ENCODE results near the gene PROCA1.
"Not testable (repeated sequence)": the region's sequence is repeated elsewhere in the genome, so short reads cannot be mapped to it uniquely, and the experiment has no call there.

The PROCA1 gene

DNA sequence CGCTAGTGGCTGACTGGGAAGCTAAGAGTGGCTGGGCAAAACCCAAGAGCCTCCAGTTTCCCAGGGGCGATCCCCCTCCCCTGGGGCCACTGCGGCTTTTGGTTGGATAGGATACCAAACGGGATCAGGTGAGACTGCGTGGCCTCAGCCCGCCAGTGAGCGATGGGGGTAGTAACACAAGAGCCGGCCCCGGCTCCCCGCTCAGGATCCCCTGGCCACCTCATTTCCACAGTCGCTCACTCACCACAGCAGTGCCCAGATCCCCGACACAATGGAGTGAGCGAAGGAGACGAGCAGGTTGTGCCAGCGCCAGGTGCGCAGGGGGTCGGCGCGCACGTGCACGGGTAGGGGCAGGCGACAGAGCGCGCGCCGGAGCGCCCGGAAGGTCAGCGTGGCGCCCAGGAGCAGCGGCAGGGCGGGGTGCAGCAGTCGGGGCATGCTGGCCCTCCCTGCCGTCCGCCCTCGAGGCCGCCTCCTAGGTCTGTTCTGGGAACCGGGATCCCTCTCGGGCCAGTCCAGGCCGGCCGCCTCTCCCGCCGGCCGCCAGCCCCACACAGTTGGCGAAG, 14.1 kb upstream of the PROCA1 start:
- no peak for DNase-seq

- DNase-seq, result peak in 1 of 2 donors; percentile 10
Observed at GRCh38 chr17:28725166-28725659, 13.5 kb upstream of the PROCA1 start.

DNA sequence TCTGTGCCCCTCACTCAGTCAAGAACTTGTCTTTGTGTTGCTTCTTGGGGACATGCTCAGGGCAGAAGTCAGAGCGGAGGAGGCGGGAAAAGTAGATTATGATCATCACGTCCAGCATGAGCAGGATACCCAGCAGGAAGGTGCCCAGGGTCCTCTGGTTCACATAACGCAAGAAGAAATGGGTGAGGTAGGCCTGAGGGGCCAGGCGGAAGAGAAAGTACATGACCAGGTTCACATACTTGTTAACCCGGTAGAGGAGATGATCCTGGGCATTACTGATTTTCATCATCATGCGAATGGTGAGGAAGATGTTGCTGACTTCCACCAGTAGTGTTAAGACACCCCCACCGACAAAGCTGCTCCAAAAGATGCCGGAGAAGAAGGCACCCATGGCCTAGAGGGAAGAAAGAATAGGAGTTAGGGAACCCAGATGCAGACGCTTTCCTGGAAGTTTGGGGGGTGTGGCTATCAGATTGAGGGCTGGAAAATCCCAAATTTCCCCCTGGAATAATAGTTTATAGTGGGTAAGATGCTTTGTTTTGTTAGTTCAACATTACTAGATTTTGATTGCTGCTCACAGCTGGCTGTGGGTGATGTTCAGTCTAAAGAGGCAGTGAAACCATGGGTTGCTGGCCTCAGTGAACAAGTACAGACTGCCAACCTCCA, 12.9 kb upstream of the PROCA1 start:
- DNase-seq, result no peak

- DNase-seq, result not testable (repeated sequence)
Observed at GRCh38 chr17:28723836-28724499, 12.3 kb upstream of the PROCA1 start.

- DNase-seq, result no peak
Observed at GRCh38 chr17:28723159-28723835, 11.6 kb upstream of the PROCA1 start.

GRCh38 chr17:28722417-28723158, 10.9 kb upstream of the PROCA1 start:
- DNase-seq, result no peak

GRCh38 chr17:28720997-28721329, 9.3 kb upstream of the PROCA1 start:
- not testable (repeated sequence) for DNase-seq

- DNase-seq, result no peak
Observed at GRCh38 chr17:28720247-28720996, 8.7 kb upstream of the PROCA1 start.

DNA sequence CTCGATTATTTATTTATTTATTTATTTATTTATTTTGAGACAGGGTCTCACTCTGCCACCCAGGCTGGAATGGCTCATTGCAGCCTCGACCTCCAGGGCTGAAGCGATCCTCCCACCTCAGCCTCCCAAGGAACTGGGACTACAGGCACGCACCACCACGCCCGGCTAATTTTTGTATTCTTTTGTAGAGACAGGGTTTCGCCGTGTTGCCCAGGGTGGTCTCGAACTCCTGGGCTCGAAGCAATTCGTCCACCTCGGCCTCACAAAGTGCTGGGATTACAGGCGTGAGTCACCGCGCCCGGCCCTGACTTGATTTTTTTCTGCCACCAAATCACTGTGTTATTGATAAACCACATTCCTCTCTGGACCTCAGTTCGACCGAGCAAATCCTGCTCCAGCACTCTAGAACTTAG, 7.3 kb upstream of the PROCA1 start:
- DNase-seq, result no peak

GRCh38 chr17:28718333-28719020, 6.8 kb upstream of the PROCA1 start:
- no peak for DNase-seq

DNA sequence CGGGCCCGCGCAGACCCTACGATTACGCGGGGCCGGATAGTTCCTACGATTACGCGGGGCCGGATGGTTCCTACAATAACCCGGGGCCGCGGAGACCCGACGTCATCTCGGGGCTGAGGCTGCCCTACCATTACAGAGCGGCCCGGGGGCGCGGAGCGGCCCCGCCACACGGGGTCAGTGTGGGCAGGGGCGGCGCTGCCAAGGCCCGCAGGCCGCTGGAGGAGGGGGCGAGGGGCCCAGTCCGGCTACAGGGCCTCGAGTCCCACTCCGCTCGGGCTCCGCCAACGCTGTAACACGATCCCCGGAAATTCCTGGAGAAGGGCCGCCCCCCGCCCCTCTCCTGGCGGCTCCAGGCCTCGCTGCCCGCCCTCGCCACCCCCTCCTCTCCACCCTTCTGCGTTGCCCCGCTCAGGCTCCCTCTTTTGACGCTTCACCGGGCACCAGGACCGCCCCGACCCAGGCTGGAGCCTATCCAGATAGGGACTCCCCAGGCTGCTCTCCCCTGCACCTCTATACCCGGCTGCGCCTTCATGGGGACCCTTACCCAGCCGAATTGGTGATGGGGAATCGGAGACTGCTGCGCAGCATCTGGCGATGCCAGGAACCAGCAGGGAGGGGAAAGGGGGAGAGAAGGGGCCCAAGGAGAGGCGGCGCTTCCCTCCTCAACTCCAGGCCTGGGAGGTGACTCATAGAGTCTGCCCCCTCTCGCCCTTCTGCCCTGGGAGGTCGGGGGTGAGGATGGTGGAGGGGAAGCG, 6.1 kb upstream of the PROCA1 start, which contains the start of gene RAB34:
RAB34 (minus strand) TSS at position 291 of the 755 bp plus-strand sequence. CDS start 602 bp downstream, outside the sequence.
- DNase-seq, result peak in 1 of 2 donors; percentile 27

DNA sequence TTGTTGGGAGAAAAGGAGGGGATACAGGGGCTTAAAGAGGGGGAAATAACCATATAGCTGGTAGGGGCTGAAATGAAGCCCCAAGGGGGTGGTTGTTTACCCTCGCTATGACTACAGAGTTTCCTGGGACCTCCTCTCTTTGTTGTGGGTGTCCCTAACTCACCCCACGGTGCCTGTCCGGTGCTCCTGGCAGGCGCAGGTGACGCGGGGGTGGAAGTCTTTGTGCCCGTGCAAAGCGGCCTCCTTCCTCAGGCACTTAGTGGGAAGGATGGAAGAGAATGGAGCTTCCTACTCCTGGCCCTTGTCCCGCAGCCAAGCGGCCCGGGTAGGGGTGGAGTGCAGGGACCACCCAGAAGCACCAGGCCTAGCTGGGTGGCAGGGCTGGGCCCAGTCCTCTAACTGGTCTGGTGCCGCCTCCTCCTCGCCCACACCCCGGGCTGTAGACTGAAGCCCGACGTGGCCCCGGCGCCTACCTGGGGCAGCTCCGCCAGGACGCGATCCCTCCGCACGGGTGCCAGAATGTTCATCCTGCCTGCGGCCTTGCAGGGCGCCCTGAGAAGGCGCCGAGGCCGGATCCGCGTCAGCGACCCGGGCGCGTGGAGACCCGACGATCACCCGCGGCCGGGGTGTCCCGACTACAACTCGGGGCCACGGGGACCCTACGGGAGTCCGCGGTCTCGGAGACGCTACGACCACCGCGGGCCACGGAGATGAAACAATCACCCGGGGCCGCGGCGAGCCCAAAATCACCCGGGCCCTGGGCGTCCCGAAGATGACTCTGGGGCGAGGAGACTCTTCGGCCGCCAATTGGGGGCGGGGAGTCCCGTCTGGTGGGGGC, 5.3 kb upstream of the PROCA1 start:
- no peak for DNase-seq

- no peak for DNase-seq
Observed at GRCh38 chr17:28715217-28715616, 3.5 kb upstream of the PROCA1 start.

- no peak for DNase-seq
Observed at GRCh38 chr17:28714281-28714680, 2.6 kb upstream of the PROCA1 start.

DNA sequence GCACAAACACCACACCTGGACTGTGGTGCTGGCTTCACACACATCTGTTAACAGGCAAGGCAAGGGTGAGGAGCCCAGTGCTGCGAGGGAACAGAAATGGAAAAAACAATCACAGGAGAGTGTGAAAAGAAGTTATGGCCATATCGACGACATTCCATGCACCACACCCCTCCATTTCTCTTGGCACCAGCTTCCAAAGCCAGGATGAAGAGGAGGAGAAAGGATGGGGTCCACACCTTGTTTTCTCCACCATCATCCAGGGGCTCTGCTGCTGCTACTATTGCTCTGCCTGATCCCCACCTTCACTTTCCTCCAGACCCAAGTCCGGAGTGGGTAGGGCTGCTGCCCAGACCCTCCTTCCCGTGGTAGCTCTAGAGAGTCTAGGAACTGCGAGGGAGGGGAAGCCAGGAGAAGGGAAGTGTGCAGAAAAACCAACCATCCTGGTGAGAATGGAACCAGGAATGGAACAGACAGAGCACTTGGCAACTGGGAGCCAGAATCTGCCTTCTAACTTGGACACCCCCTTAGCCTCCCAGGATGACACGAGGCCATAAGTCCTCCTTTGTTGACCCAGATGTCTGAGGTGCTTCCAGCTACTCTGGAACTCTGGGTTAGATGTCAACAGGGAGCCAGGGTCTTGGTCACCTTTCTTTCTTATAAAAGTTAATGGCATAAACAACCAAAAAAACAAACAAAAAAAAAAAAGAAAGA, 1.2 kb upstream of the PROCA1 start:
- DNase-seq, result no peak

DNA sequence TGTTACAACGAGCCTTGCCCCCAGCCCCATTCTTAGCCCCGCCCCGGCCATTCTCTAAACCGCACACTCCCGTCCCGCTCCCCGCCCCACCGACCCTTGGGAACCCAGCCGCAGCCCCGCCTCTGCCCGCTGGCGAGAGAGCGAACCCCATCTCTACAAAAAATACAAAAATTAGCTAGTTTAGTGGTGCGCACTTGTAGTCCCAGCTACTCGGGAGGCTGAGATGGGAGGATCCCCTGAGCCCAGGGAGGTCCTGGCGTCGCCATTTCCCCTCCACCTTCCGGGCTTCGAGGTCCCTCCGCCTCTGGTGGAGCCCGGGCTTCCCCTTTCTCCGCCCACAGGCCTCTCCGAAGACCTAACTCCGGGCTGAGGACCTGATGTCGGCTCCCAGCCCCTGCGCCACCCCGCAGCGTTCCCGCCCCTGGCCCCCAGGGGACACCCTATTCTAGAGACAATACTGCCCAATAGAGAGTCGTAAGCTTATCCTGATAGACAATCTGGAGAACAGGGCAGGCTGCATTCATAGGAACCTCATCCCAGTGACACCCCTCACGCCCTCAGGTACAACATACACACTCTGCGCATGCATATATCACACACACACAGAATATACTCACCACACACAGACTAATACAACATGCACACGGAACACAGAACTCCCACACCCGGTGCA, 480 bp upstream of the PROCA1 start:
- DNase-seq, result no peak

DNA sequence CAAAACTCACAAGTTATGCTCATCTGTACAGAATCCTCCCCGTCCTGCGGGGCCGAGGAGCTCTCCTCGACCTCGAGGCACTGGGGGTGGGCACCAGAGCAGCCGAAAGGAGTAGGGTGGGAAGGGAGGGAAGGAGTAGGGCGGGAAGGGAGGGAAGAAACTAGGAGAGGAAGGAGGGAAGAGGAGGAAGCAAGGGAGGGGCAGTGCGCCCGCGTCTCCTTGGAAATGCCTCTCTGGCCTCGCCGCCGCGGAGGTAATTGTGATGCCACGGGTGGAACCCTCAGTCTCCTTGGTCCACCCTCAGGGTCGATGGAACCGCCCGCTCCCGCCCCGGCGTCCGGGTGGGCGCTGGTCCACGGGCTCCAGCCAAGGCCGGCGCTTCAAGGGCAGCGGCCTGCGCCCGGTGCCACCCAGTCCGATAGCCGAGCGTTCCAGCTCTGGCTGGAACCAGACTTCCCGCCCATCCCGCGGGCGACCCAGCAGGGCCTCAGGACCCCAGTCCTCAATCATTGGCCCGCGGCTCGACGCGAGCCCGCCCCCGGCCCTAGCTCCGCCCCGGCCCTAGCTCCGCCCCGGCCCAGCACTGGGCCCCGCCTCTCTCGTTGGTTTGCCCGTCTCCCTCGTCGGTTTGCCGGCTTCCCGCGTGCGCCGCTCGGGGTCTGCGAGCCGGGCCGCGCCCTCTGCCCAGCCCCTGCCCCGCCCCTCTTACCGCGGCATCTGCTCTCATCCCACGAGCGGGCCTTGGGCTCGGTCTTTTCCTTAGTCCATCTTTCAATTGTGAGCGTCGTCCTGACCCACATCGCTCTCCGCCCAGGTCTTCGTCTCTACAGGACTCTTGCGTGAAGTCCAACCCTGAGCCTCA, 596 bp downstream of the PROCA1 start:
- peak; percentile 75 to 82 for DNase-seq

All from hippocampal formation (tissue), 2 donors.